C1 segment of cervical spinal cord (tissue), 14 donors: ENCODE measurements around the gene RIN3.

Experiments used
- DNase-seq, 14 donors: peaks; one replicate each; lab custom pipeline; 2025; lab: John Stamatoyannopoulos, UW

RIN3 gene

GRCh38 chr14:92511453-92512238 lies 1.9 kb upstream of the RIN3 start:
- DNase-seq = no peak

- no peak for DNase-seq
These were observed 776 bp upstream of the RIN3 start for GRCh38 chr14:92512807-92513203.

- peak in 2 of 14 donors; percentile 49 to 54 for DNase-seq
These were observed 624 bp downstream of the RIN3 start for GRCh38 chr14:92513966-92514843.

- DNase-seq = no peak
These were observed 1.4 kb downstream of the RIN3 start for GRCh38 chr14:92514844-92515514.

GRCh38 chr14:92515546-92516343 lies 2.2 kb downstream of the RIN3 start:
- peak in 2 of 14 donors; percentile 25 to 35 for DNase-seq

GRCh38 chr14:92516344-92516965 lies 2.9 kb downstream of the RIN3 start:
- no peak for DNase-seq

GRCh38 chr14:92516966-92517506 lies 3.5 kb downstream of the RIN3 start:
- no peak for DNase-seq

GRCh38 chr14:92517761-92518160 lies 4.2 kb downstream of the RIN3 start:
- no peak for DNase-seq

- DNase-seq = no peak
These were observed 5.9 kb downstream of the RIN3 start for GRCh38 chr14:92519246-92520101.

- no peak for DNase-seq
These were observed 6.8 kb downstream of the RIN3 start for GRCh38 chr14:92520102-92521057.

GRCh38 chr14:92521058-92521415 lies 7.5 kb downstream of the RIN3 start:
- no peak for DNase-seq

GRCh38 chr14:92523752-92524151 lies 10.2 kb downstream of the RIN3 start:
- no peak for DNase-seq

- no peak for DNase-seq
These were observed 11.1 kb downstream of the RIN3 start for GRCh38 chr14:92524602-92525185.

- DNase-seq = no peak
These were observed 11.9 kb downstream of the RIN3 start for GRCh38 chr14:92525322-92526095.

- no peak for DNase-seq
These were observed 14.1 kb downstream of the RIN3 start for GRCh38 chr14:92527721-92528120.

- no peak for DNase-seq
These were observed 15.0 kb downstream of the RIN3 start for GRCh38 chr14:92528486-92529100.

GRCh38 chr14:92529903-92530302 lies 16.3 kb downstream of the RIN3 start:
- no peak for DNase-seq
